H1 (cell line): ENCODE data around the gene GRIA4. TPM values are rescaled to one million over a fixed set of nuclear protein-coding genes. Genes with fewer than 3 reads are reported as not detected.

Experiments
- ASH2L ChIP-seq: fragments of 200-600, 300-600 bp; sonication (generic); IDR thresholded peaks from one replicate; pipeline ENCODE4 v1.7.1; 2017; ENCODE audit warnings: low read length
- JUND ChIP-seq: IDR thresholded peaks from 2 replicates; pipeline ENCODE4 v1.6.1; 2011; ENCODE audit warnings: mild to moderate bottlenecking, improper control_type of control experiment, low read length
- NANOG ChIP-seq: IDR thresholded peaks from 2 replicates; pipeline ENCODE4 v1.6.1; 2011; ENCODE audit warnings: low read length, low read depth, mild to moderate bottlenecking, inconsistent platforms; ENCODE audit not compliant: insufficient read depth, poor library complexity, severe bottlenecking
- RFX5 ChIP-seq: IDR thresholded peaks from 2 replicates; pipeline ENCODE4 v1.6.1; 2011; ENCODE audit warnings: low read depth, low read length, improper control_type of control experiment, borderline replicate concordance
- SRF ChIP-seq: IDR thresholded peaks from 2 replicates; pipeline ENCODE4 v1.6.1; 2011; ENCODE audit warnings: mild to moderate bottlenecking, low read depth, low read length, moderate library complexity
- polyA plus RNA-seq, 7 experiments: library from polyadenylated mRNA; depleted of rRNA in 3 of 7; stranded (reverse) in 5 of 7; unstranded in 2 of 7; fragments of >200 nt in 5 of 7; fragments of 200-250 nt in 2 of 7; gene quantifications; 1 replicate in 5 of 7; 2 replicates in 1 of 7; 4 replicates in 1 of 7; pipeline versions ENCODE4 v1.2.1 to v1.2.3, GENCODE V29; 2011 to 2013; ENCODE audit warnings: missing spikeins in 2 of 7, mixed read lengths in 2 of 7
- total RNA-seq: library from RNA; stranded (reverse); fragmentation: NEBNext Ultra II Directional; extraction: Animal tissue kit (Norgen Biotek cat#: 25700); gene quantifications from 2 replicates; pipeline ENCODE4 v1.2.1, GENCODE V29; 2021
- TF ChIP-seq, protein P1 (sequence below), 3 experiments: IDR thresholded peaks; 1 replicate in 2 of 3; 2 replicates in 1 of 3; pipeline versions ENCODE4 v1.5.1 to v1.6.1; 2011; ENCODE audit warnings: low read length in 3 of 3, mild to moderate bottlenecking in 3 of 3, inconsistent platforms in 2 of 3, low read depth in 1 of 3, moderate library complexity in 1 of 3; ENCODE audit not compliant: insufficient read depth in 1 of 3; ENCODE audit errors: control extremely low read depth in 1 of 3

Gene GRIA4
- total and polyA plus RNA-seq, 2 of the 8 experiments (the other 6 are each of a cell fraction or from before 2014, with no cell fraction given): 12.5 to 21.8 TPM

DNA sequence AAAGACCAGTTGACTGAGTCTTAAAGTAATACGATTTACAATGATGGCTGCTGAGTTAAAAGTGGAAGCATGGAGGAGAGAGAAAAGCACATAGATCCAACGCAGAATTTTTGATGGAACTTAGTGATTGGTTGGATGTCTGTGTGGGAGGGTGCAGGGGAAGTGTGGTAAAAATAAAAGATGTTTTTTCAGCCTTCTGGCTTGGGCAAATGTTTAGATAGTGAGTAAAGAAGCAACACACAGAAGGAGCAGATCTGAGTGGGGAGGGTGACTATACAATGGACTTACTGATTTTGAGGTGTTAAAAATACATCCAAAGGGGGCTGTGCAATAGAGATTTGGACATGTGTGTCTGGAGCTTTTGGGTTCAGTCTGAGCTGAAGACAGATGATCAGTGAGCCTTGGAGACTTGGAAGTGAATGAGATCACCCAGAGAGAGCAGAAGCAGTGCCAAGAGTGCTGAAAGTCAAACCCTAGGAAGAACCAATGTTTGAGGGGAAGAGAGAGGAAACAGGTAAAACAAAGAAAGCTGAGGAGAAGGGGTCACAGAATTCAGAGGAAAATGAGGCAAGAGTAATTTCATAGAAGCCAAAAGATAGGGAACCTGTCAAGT lies 8.6 kb downstream of the GRIA4 start (continued):
- TF ChIP-seq NANOG (no peak), ASH2L (no peak), SRF (no peak), JUND (no peak), RFX5 (no peak)
- TF ChIP-seq, protein P1, sequence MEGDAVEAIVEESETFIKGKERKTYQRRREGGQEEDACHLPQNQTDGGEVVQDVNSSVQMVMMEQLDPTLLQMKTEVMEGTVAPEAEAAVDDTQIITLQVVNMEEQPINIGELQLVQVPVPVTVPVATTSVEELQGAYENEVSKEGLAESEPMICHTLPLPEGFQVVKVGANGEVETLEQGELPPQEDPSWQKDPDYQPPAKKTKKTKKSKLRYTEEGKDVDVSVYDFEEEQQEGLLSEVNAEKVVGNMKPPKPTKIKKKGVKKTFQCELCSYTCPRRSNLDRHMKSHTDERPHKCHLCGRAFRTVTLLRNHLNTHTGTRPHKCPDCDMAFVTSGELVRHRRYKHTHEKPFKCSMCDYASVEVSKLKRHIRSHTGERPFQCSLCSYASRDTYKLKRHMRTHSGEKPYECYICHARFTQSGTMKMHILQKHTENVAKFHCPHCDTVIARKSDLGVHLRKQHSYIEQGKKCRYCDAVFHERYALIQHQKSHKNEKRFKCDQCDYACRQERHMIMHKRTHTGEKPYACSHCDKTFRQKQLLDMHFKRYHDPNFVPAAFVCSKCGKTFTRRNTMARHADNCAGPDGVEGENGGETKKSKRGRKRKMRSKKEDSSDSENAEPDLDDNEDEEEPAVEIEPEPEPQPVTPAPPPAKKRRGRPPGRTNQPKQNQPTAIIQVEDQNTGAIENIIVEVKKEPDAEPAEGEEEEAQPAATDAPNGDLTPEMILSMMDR (IDR thresholded peaks at IDR 0.05; ENCODE audit: control extremely low read depth in 1 of 3, insufficient read depth in 1 of 3, low read depth in 1 of 3, low read length in 3 of 3): no peak
- TF ChIP-seq, all 59 proteins: peak for 0
